Measurements from ENCODE around the gene PPP1R3F.

Gene PPP1R3F

DNA sequence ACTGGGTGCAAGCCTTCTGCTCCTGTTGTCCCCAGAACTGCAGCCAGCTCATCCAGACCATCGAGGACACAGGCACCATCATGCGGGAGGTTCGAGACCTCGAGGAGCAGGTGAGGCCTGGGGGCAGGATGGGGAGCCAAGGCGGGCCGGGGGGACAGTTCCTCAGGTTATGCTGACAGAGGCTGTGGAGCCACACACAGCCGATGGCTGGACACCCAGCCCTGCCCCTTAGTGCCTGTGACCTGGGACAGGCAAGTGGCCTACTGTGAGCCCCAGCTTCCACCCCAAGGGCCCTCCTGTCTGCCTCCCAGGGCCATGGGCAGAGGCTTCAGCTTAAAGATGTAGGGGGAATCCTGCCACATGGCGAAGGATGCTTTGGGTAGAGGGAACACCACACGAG is 20.0 kb upstream of the PPP1R3F start:
- DNase-seq: no peak

DNA sequence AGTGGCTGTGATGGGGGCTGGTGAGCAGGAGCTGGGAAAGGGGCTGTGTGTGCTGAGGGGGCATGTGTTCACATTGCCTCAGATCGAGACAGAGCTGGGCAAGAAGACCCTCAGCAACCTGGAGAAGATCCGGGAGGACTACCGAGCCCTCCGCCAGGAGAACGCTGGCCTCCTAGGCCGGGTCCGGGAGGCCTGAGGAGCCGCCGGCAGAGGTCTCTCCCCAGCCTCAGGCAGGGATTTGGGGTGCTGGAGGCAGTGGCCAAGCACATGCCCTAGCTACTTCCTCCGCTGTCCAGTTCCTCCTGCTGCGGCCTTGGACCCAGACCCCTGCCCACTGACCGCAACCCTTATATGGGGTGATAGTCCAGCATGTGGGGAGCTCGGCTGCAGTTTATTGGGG is 19.5 kb upstream of the PPP1R3F start:
- no peak for DNase-seq

DNA sequence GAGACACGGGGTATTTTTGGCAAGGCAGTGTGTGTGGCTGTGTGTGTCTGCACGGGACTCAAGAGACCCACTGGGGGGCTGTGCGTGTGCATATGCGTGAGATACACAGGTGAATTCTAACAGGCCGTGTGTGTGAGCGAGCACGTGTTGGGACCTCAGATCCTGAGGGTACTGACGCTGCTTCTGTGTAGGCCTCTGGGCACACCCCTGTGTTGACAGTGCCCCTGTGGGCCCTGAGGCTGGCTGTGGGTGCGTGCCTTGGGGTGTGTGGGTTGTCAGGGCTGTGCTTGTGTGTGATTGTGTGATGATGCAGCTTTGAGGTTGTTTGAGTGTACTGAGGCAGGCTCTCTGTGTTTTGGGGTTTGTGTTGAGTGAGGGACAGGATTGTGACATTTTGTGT is 19.0 kb upstream of the PPP1R3F start:
- no peak for DNase-seq

DNA sequence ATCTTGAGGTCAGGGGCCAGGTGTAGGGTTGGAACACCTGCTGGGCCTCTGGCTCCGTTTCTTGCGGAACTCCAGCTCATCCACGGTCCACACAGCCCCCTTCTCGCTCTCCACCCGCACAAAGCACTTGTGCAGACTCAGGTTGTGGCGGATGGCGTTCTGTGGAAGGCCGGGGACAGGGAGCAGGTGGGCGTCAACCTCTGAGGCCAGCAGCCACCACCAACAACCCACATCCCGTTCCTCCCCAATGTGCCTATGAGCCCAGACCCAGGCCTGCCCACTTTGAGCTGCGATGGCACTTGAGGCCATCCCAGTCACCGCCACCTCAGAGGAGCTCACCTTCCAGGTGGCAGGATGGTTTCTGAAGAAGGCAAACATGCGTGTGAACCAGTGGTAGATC is 18.3 kb upstream of the PPP1R3F start:
- DNase-seq: no peak

DNA sequence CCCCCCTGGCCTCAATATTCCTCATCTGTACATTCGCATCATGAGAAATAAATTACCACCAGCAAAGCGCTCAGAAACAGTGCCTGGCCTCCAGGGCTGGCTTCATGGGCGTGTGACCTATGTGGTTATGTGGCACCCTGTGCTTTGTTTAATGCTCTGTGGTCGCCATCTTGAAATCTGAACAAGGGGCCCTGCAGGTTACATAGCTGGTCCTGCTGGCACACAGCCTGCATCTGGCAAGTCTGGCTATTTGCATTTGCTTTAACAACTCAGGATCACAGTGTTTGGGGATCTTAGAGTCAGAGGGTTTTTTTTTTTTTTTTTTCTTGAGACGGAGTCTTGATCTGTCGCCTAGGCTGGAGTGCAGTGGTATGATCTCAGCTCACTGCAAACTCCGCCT is 15.0 kb upstream of the PPP1R3F start:
- DNase-seq: no peak

DNA sequence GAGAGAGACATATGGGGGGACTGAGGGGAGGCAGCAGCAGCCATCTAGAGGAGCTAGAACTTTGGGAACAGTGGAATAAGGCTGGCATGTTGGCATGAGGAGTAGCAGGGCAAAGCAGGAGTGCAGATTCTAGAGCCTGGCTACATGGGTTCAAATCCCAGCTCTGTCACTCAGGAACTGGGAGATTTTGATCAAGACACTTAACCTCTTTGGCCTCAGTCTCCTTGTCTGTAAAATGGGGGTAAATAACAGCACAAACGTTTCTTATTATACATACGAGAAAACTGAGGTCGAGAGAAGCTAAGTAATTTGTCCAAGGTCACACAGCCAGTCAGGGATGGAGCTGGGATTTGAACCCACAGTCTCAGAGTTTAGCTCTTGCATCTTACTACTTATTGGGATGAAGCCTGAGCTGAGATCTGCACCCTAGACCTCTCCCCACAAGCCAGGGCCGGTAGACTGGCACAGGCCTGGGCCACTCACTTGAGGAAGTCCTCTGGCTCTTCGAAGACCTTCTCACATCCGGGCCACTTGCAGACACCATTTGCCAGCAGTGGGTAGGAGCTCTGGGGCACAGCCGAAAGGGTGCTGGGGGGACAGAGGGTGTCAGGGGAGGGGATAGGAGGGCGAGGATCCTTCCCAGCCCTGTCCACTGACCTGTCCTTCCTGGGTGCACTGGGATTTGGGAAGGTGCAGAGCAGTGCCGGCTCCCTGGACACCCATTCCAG is 13.2 kb upstream of the PPP1R3F start:
- DNase-seq: no peak

DNA sequence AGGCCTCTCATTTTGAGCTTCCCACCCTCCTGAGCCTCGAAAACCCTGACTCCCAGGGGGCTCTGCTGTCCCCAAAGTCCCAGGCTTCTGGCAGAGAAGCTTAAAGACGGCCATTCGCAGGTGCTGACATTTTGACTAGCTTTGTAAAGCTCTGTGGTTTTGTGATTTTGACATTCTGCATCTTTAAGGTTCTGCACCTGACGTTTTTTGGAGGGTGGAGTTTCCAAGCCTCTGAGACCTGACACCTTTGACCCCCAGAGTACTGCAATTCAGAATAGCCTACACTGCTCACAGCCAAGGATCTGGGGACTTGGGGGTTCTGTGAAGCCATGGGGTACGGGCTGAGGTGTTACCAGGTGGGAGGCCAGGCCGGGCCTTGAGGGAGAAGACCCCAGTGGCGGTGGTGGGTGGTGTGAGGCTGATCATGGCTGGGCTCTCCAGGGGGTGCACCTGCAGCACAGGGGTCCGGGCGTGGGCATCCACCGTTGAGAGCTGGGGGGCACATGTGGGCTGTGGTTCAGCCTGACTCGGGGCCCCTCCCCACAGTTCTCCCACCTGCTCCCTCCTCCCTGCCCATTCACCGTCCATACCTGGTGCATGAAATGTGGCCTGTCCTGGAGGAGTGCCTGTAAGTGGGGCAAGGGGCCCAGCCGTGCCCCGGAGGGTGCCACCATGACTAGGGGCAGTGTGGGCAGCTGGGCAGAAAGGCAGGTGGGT is 12.4 kb upstream of the PPP1R3F start:
- DNase-seq: no peak

DNA sequence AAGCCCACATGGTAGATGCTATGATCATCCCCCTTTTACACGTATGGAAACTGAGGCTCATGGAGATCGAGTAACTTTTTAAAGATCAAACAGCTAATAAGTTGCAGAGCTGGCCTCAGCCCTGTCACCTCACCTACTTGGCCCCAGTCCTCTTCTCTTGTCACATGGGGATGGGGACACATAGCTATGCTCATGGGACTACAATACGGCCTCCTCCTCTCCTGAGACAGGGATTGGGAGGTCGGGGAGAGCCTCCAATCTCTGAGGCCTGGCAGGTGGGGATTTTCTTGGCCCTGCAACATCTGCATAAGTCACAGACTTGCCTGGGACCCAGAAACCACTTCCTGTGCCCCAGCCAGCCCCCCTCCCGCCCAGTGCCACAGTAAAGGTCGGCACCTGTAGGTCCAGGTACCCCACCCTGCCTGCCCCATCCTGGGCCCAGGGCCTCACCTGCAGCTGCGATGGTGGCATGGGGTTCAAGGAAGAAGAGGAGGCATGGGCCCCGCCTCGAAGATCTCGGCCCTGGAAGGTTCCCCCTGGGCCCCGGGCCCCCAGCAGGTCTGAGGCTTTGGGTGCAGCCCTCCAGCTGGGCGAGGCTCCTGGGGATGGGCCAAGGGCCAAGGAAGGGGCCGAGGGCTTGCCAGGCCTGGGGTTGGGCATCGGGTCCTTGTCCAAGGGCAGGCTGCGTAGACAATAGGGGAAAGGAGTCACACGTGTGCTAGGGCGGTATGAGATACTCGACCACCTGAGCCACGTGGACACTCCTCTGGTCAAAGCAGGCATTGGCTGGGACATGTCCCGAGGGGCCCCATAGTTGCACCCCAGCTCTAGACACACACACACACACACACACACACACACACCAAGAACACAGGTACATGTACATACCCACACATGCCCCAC is 11.5 kb upstream of the PPP1R3F start:
- peak in 1 of 5 experiments; percentile 46 for DNase-seq

DNA sequence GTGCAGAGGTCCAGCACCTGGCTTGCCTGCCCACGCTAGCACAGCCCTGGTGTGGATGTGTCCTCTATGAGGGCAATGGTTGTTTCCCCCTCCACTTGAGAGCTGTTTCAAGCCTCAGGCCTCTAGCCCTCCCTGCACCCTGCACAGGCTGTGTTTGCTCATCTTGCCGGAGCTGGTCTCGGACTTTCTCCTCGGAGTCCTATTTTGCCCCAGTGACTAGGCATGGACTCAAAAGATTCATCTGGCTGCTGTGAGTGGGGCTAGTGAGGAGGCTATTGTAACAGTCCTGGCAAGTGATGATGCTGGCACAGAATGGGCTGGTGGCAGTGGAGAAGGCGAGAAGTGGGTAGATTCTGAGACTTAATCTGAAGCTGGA is 10.9 kb upstream of the PPP1R3F start:
- DNase-seq: no peak

DNA sequence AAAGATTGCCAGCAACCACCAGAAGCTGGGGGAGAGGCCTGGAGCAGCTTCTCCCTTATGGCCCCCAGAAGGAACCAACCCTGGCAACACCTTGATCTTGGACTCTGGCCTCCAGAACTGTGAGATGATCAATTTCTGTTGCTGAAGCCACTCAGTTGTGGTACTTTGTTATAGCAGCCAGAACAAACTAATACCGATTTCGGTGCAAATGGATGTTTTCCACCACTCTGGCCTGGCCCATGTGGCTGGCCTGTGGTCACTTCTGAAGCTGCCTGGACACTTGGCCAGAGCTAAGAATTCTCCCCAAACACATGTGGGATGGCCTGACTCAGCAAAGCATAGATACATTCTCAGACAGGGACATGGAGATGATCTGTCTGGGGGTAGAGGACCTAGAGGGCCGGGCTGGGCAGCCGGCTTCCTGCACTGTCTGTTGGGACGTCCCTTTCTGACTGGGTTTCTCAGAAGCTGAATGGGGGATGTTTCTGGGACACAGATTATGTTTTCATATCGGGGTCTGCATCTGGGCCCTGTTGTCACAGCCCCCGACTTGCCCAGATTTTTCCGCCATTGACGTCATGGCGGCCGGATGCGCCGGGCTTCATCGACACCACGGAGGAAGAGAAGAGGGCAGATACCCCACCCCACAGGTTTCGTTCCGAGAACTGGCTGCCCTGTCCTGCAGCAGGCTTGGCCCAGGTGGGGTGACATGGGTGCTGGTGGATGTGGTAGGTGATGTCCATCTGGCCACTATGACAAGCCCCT is 9.2 kb upstream of the PPP1R3F start:
- no peak for DNase-seq

DNA sequence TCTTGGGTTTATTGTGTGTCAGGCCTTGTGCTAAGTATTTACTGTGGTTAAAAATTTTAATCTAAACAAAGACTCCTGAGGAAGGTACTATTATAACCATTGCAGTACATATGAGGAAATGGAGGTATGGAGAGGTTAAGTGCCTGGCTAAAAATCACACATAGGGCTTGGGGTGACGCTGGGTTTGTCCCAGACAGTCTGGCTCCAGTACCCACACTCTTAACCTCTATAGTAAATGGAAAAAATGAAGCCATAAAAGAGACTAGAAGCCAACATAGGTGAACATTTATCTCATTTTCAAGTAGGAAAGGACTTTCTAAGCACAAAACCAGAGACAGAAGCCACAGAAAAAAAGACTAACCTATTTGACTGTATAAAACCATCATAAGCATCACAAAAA is 7.0 kb upstream of the PPP1R3F start:
- no peak for DNase-seq

DNA sequence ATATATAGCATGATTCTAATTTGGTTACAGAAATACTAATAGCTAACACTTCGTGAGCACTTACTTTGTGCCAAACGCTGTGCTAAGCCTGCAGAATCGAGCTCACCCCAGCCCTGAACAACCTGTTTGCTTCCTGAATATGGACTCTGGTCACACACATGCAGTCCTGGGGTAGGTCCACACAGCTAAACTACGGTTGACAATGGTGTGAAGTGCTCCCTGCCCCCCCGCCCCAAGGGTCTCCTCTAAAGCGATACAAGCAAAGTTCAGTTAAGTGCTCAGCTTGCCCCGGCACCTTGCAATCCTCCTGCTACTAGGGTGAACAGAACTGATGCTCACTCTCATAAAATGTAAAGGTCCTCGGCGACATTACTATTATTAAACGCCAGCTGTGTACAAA is 6.0 kb upstream of the PPP1R3F start:
- DNase-seq: no peak

DNA sequence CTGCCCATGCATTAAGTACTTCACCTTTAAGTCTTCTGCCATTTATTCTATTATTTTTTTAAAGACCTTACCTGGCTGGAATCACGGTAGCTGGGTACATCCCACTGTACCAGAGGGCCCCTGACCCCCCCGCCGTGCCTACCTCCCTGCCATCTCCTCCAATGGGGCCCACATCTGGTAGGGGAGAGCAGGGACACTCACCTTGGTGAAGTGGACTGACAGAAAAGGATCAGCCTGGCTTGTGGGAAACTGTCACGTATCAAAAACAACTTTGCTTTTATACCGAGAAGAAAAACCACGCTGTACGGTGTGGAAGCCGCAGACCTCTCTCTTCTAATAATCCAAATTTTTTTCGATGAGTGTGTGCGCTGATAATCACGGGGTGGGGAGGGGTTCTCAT is 5.1 kb upstream of the PPP1R3F start, which contains the start of gene FOXP3:
Gene FOXP3 (minus strand): TSS at position 251 of the 400 bp plus-strand sequence. CDS start 6,205 bp downstream, outside the sequence.
- DNase-seq: no peak

DNA sequence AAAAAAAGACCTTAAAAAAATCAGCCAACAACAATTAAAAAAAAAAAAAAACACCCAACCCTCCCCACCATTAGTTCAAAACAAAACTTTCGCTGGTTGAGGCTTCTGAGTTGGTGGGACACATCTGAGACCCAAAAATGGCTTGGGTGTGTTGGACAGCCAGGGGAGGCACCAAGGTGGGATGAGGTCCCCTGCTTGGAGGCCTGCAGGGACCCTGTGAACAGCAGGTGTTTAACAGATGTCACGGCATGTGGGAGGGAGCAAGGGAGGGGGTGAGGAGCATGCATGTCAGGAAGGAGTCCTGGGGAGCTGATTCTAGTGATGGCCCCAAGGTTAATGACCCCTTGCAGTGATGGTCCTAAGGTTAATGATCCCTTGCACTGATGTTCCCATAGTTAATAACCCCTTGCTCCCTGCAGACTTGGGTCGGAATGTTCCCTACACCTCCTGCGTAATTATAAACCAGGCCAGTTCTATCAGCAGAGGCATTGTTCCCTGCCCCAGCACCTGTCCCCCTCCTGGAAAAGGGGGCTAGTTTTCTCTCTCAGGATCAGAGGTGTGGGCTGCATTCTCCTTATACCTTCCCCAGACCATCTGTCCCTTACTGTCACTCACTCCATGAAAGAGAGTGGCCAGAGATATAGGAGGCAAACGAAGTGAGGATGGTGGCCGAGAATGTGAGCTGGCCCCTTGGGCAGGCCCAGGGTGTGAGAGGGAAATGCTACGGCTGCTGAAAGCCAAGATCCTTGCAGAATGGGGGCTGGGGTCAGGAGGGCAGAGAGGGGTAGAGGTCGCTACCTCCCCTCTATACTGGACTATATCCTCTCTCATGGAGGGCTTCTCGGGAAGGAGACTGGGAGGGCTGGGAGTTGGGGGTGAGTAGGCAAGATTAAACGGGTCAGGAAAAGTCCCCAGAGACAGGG is 2.8 kb upstream of the PPP1R3F start:
- DNase-seq: no peak

DNA sequence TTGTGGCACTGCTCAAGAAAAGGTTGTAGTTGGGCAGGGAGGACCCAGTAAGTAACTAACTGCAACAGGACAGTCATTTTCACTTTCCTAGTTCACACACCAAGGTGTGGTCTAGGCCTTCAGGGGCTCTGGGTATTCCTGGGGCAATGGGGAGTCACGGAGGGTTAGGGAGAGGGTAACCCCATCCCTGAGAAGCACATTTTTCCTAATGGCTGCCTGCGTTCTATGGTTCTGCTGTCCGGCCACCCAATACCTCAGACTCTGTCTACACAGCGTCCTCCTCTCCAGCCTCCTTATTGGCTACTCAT is 937 bp upstream of the PPP1R3F start:
- DNase-seq: no peak

DNA sequence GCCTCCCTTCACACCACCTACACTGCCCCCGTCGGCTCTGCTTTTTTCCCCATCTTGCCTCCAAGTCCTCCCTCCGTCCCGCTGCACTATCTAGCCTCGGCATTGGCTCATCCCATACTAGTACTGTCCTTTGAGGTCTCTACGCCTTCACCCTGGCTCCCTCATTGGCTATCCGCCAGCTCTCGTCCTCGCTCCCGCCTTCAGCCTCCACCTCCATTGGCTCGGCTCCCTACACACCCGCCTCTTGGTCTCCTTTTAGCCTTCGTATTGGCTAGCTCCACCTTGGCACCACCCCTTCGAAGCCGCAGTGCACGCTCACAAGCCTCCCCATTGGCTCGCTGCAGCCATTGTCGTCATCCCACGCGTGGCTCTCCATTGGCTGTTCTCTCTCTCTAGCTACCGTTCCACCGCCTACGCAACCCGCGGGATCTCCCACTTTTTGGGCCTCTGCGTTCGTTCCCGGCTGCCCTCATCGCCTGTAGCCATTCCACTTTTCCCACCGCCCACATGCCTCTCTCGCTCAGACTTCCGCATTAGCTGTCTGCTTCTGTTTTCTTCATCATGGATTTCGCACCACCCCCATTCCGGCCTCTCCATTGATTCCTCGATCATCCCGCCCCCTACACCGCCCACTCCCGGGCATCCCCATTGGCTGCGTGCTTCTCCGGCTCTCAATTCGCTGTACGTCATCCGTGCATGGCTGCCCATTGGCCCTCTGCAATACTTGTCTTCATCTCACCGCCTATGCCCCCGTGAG is 405 bp upstream of the PPP1R3F start:
- DNase-seq: peak; percentile 76 to 99 (median 94)

DNA sequence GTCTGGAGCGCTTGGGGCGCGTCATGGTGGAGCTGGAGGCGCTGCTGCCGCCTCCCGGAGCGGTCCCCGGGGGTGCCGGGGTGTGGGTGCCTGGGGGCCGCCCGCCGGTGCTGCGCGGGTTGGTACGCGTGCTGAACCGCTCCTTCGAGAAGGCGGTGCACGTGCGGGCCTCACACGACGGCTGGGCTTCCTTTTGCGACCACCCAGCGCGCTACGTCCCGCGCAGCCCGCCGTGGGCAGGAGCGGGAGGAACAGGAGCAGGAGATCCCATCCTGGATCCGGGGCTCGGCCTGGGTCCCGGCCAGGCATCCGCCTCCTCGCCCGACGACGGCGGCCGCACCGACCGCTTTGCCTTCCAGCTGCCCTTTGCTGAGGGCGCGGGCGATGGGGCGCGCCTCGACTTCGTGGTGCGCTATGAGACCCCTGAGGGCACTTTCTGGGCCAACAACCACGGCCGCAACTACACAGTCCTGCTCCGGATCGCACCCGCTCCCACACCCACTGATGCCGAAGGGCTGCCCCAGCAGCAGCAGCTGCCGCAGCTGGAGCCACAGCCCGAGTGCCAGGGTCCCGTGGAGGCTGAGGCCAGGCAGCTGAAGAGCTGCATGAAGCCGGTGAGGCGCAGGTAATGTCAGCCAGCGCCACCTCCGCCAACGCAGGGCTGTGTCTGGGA is 792 bp downstream of the PPP1R3F start:
- no peak for DNase-seq

DNA sequence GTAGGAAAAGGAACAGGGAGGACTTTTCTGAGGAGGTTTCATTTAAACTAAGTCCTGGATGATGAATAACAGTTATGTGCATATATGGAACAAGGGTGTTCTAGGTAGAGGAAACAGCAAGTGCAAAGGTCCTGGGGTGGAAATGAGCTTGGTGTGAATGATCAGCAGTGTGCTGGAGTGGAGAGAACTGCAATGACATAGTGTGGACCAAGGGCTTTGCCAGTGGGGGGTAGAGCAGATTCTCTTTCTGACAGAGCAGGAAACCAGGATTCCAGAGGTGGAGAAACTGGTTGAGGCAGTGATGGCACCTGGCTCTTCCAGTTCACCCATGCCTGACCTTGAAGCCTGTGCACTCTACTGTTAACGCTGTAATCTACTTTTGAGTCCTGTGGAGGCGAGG is 1.7 kb downstream of the PPP1R3F start:
- DNase-seq: peak in 1 of 5 experiments; percentile 33

DNA sequence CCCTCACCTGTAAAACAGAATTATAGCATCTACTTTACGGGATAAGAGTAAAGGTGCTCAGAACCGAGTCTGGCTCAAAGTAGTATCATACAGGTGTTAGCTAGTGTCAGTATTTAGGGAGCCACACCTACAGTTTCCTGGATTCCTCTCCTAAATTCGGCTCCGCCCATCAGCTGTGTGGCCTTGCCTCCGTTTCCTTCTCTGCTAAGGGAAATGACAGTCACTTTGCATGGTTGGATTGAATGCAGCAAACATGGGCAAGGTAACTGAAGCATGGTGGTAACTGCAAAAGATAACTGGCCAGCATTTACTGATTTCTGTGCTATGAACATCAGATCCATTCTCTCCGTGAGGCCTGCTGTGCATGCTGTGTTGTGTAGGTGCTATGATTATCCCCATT is 2.8 kb downstream of the PPP1R3F start:
- peak in 1 of 5 experiments; percentile 74 for DNase-seq

DNA sequence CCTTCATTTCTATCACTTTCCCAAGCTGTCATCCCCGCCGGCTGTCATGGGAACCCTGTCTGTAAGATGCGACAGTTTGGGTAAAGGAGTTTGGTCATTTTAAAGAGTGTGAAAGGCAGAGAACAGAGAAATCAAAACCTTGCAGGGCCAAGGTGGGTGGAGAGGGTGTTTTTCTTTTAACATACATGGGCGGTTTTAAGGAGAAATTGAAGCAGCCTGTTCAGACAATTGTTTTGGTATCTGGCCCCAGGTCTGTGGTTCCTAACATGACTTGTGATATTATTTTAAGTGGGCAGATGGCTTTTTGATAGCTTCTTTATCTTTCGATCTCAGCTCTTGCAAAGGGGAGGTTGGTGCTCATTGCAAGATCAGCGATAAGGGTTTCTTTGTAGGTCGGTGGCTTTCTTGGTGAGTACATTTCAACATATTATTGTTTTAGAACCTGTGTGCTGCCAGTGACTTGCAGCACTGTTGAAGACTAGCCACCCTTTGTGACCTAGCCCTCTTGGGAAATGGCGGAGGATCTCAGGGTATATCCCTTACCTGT is 3.7 kb downstream of the PPP1R3F start:
- peak in 3 of 5 experiments; percentile 21 to 97 (median 73) for DNase-seq
